22Rv1 (cell line): Measurements from ENCODE around the gene VGLL4.

Source experiments
- ZFX ChIP-seq: fragments of 450-650 bp; IDR thresholded peaks from 2 replicates; pipeline ENCODE4 v1.6.1; 2017; ENCODE audit warnings: antibody characterized with exemption, borderline replicate concordance
- TF ChIP-seq, protein P1 (sequence below): fragments of 450-650 bp; IDR thresholded peaks from 2 replicates; pipeline ENCODE4 v1.5.1; 2017; ENCODE audit warnings: mild to moderate bottlenecking

GRCh38 chr3:11611341-11611799 is 32.3 kb downstream of the VGLL4 start:
- TF ChIP-seq, protein P1, sequence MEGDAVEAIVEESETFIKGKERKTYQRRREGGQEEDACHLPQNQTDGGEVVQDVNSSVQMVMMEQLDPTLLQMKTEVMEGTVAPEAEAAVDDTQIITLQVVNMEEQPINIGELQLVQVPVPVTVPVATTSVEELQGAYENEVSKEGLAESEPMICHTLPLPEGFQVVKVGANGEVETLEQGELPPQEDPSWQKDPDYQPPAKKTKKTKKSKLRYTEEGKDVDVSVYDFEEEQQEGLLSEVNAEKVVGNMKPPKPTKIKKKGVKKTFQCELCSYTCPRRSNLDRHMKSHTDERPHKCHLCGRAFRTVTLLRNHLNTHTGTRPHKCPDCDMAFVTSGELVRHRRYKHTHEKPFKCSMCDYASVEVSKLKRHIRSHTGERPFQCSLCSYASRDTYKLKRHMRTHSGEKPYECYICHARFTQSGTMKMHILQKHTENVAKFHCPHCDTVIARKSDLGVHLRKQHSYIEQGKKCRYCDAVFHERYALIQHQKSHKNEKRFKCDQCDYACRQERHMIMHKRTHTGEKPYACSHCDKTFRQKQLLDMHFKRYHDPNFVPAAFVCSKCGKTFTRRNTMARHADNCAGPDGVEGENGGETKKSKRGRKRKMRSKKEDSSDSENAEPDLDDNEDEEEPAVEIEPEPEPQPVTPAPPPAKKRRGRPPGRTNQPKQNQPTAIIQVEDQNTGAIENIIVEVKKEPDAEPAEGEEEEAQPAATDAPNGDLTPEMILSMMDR = no peak
- no peak for TF ChIP-seq ZFX
